Ishikawa (cell line): Measurements from ENCODE around the gene FSHR.

ENCODE experiments used
- CEBPB ChIP-seq: IDR thresholded peaks from 2 replicates; pipeline ENCODE4 v1.6.1; 2012
- CREB1 ChIP-seq: IDR thresholded peaks from 2 replicates; pipeline ENCODE4 v1.6.1; 2012; ENCODE audit warnings: low read depth
- EGR1 ChIP-seq: IDR thresholded peaks from 2 replicates; pipeline ENCODE4 v1.6.1; 2012
- EP300 ChIP-seq: IDR thresholded peaks from 2 replicates; pipeline ENCODE4 v1.6.1; 2012; ENCODE audit warnings: borderline replicate concordance
- FOXM1 ChIP-seq: IDR thresholded peaks from 2 replicates; pipeline ENCODE4 v1.6.1; 2012; ENCODE audit warnings: low read depth, borderline replicate concordance
- MAX ChIP-seq: IDR thresholded peaks from 2 replicates; pipeline ENCODE4 v1.6.1; 2012
- NFIC ChIP-seq: IDR thresholded peaks from 2 replicates; pipeline ENCODE4 v1.6.1; 2012
- RAD21 ChIP-seq: IDR thresholded peaks from 2 replicates; pipeline ENCODE4 v1.6.1; 2012; ENCODE audit warnings: low read depth
- REST ChIP-seq: IDR thresholded peaks from 2 replicates; pipeline ENCODE4 v1.6.1; 2012; ENCODE audit warnings: low read depth, mild to moderate bottlenecking
- TAF1 ChIP-seq: IDR thresholded peaks from 2 replicates; pipeline ENCODE4 v1.6.1; 2012; ENCODE audit warnings: low read depth, mild to moderate bottlenecking
- TCF12 ChIP-seq: IDR thresholded peaks from 2 replicates; pipeline ENCODE4 v1.6.1; 2012; ENCODE audit warnings: low read depth
- TEAD4 ChIP-seq: IDR thresholded peaks from 2 replicates; pipeline ENCODE4 v1.6.1; 2012
- USF1 ChIP-seq: IDR thresholded peaks from 2 replicates; pipeline ENCODE4 v1.6.1; 2012
- YY1 ChIP-seq: IDR thresholded peaks from 2 replicates; pipeline ENCODE4 v1.6.1; 2012; ENCODE audit warnings: low read depth
- ZBTB7A ChIP-seq: IDR thresholded peaks from 2 replicates; pipeline ENCODE4 v1.6.1; 2012; ENCODE audit warnings: low read depth

Gene FSHR

GRCh38 chr2:48980846-48981245, 173.5 kb downstream of the FSHR start:
- TF ChIP-seq USF1 = no peak
- no peak for TF ChIP-seq FOXM1
- TF ChIP-seq CREB1 = no peak
- no peak for TF ChIP-seq TEAD4
- TF ChIP-seq ZBTB7A = no peak
- no peak for TF ChIP-seq RAD21

GRCh38 chr2:48979691-48980090, 174.6 kb downstream of the FSHR start:
- TF ChIP-seq CEBPB (no peak), CREB1 (no peak), REST (no peak), ZBTB7A (no peak), FOXM1 (no peak), YY1 (no peak), EP300 (no peak), TAF1 (no peak)

- TF ChIP-seq TAF1 (no peak), ZBTB7A (no peak), YY1 (no peak), EGR1 (no peak), REST (no peak), FOXM1 (no peak), RAD21 (no peak), EP300 (no peak), CEBPB (no peak), NFIC (no peak), MAX (no peak), CREB1 (no peak), USF1 (no peak)
These were observed 176.2 kb downstream of the FSHR start for GRCh38 chr2:48978131-48978530.

- TF ChIP-seq TCF12 (no peak), RAD21 (no peak), EGR1 (no peak), TAF1 (no peak), ZBTB7A (no peak), MAX (no peak)
These were observed 182.5 kb downstream of the FSHR start for GRCh38 chr2:48971801-48972200.

GRCh38 chr2:48968011-48968410, 186.3 kb downstream of the FSHR start:
- no peak for TF ChIP-seq NFIC
- TF ChIP-seq TAF1 = no peak
- TF ChIP-seq TCF12 = no peak
- no peak for TF ChIP-seq YY1

GRCh38 chr2:48965204-48965603, 189.1 kb downstream of the FSHR start:
- no peak for TF ChIP-seq EP300
- no peak for TF ChIP-seq CREB1
- no peak for TF ChIP-seq TCF12
- no peak for TF ChIP-seq FOXM1
- no peak for TF ChIP-seq RAD21
- no peak for TF ChIP-seq REST
- no peak for TF ChIP-seq TEAD4
- TF ChIP-seq USF1 = no peak
- TF ChIP-seq EGR1 = no peak
- no peak for TF ChIP-seq CEBPB
- TF ChIP-seq MAX = no peak
- TF ChIP-seq TAF1 = no peak
- TF ChIP-seq YY1 = no peak
- no peak for TF ChIP-seq NFIC
- no peak for TF ChIP-seq ZBTB7A
